ENCODE data around the gene SPATA20.

- TF ChIP-seq CTCF (IDR thresholded peaks at IDR 0.05 in 4 of 5, conservative IDR thresholded peaks at IDR 0.05 in 1 of 5): no peak
- TF ChIP-seq POLR2A (IDR thresholded peaks at IDR 0.05): no peak
Observed at GRCh38 chr17:50561746-50562141, 14.8 kb downstream of the SPATA20 start.
